HG02571 (cell line): ENCODE measurements around the gene USP16.
A peak's percentile ranks its signal among the peaks of the same experiment; 100 is the strongest.
"Not testable (repeated sequence)": the region's sequence is repeated elsewhere in the genome, so short reads cannot be mapped to it uniquely, and the experiment has no call there.

Experiments
- ATAC-seq: cut with Tn5 transposase; IDR thresholded peaks from one replicate; pipeline ENCODE4 v1.9.1; 2021; ENCODE audit warnings: mild to moderate bottlenecking, moderate library complexity; ENCODE audit not compliant: unreplicated experiment

Gene USP16

GRCh38 chr21:29033301-29033700 is 8.8 kb downstream of the USP16 start:
- ATAC-seq = no peak

- no peak for ATAC-seq
Observed at GRCh38 chr21:29033871-29034270, 9.4 kb downstream of the USP16 start.

- ATAC-seq = no peak
Observed at GRCh38 chr21:29034678-29035077, 10.2 kb downstream of the USP16 start.

- ATAC-seq = no peak
Observed at GRCh38 chr21:29052224-29052623, 27.8 kb downstream of the USP16 start.

GRCh38 chr21:29053011-29053553 is 28.6 kb downstream of the USP16 start:
- no peak for ATAC-seq

- no peak for ATAC-seq
Observed at GRCh38 chr21:29053656-29054055, 29.2 kb downstream of the USP16 start.

- ATAC-seq = no peak
Observed at GRCh38 chr21:29055080-29055479, 30.6 kb downstream of the USP16 start.

- ATAC-seq = no peak
Observed at GRCh38 chr21:29056005-29056404, 31.5 kb downstream of the USP16 start.

GRCh38 chr21:29056538-29057050 is 32.1 kb downstream of the USP16 start:
- no peak for ATAC-seq

- peak; percentile 96 for ATAC-seq
Observed at GRCh38 chr21:29064850-29065481, 40.5 kb downstream of the USP16 start.

GRCh38 chr21:29072873-29073221 is 48.4 kb downstream of the USP16 start:
- no peak for ATAC-seq

GRCh38 chr21:29073222-29074006 is 48.9 kb downstream of the USP16 start, which contains the start of gene CCT8:
CCT8 (minus strand) TSS chr21:29073648; CDS start chr21:29073590, 58 bp downstream.
- ATAC-seq = peak; percentile 89

- peak; percentile 20 for ATAC-seq
Observed at GRCh38 chr21:29074007-29074376, 49.5 kb downstream of the USP16 start.

- ATAC-seq = no peak
Observed at GRCh38 chr21:29074783-29075182, 50.3 kb downstream of the USP16 start.

- no peak for ATAC-seq
Observed at GRCh38 chr21:29075706-29076466, 51.4 kb downstream of the USP16 start.

GRCh38 chr21:29076731-29077640 is 52.5 kb downstream of the USP16 start:
- ATAC-seq = not testable (repeated sequence)

- no peak for ATAC-seq
Observed at GRCh38 chr21:29077651-29078090, 53.2 kb downstream of the USP16 start.

GRCh38 chr21:29078869-29079767 is 54.6 kb downstream of the USP16 start:
- peak; percentile 39 for ATAC-seq

- ATAC-seq = no peak
Observed at GRCh38 chr21:29080454-29080941, 56.0 kb downstream of the USP16 start.
